ENCODE results near the gene LTN1. TPM values are rescaled to one million over a fixed set of nuclear protein-coding genes. Genes with fewer than 3 reads are reported as not detected.

LTN1 gene
- total and polyA plus RNA-seq, 2 donors from 2014 or later: 3.6 to 25.0 TPM

DNA sequence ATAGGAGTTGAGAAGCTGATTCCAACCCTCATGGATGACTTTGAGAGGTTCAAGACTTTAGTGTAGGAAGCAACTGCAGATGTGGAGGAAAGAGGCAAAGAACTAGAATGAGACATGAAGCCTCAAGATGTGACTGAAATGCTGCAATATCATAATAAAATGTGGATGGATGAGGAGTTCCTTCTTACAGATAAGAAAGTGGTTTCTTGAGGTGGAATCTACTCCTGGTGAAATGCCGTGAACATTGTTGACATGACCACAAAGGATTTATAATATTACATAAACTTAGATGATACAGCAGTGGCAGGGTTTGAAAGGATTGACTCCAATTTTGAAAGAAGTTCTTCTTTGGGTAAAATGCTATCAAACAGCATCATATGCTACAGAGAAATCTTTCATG lies 28.8 kb downstream of the LTN1 start:
- H3K9me3 ChIP-seq (ENCODE audit: control insufficient read depth in 2 of 3, insufficient read depth in 1 of 3, low read length in 3 of 3): no peaks in the 10 kb centered on the region
- H3K4me1 ChIP-seq (ENCODE audit: control insufficient read depth in 2 of 3, insufficient read depth in 2 of 3, low read depth in 1 of 3, low read length in 3 of 3): no peaks in the 10 kb centered on the region
- TF ChIP-seq, protein P1, sequence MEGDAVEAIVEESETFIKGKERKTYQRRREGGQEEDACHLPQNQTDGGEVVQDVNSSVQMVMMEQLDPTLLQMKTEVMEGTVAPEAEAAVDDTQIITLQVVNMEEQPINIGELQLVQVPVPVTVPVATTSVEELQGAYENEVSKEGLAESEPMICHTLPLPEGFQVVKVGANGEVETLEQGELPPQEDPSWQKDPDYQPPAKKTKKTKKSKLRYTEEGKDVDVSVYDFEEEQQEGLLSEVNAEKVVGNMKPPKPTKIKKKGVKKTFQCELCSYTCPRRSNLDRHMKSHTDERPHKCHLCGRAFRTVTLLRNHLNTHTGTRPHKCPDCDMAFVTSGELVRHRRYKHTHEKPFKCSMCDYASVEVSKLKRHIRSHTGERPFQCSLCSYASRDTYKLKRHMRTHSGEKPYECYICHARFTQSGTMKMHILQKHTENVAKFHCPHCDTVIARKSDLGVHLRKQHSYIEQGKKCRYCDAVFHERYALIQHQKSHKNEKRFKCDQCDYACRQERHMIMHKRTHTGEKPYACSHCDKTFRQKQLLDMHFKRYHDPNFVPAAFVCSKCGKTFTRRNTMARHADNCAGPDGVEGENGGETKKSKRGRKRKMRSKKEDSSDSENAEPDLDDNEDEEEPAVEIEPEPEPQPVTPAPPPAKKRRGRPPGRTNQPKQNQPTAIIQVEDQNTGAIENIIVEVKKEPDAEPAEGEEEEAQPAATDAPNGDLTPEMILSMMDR (IDR thresholded peaks at IDR 0.05; ENCODE audit: borderline replicate concordance, extremely low read depth, insufficient read depth): no peak
- H3K9ac ChIP-seq (ENCODE audit: low read length in 3 of 3): no peak overlapping the region
- intact Hi-C loops (cut with DNase I): no loop called here
- DNase-seq (no peak), FAIRE-seq (no peak)
- H3K27ac ChIP-seq (ENCODE audit: low read depth in 2 of 2, low read length in 2 of 2): no peak overlapping the region
- H3K4me3 ChIP-seq (ENCODE audit: low read length in 3 of 3): no peak overlapping the region
- H3K27me3 ChIP-seq (ENCODE audit: control insufficient read depth, insufficient read depth, low read length): no peaks in the 10 kb centered on the region
- peaks cover 8 to 40% (median 23%) of the 10 kb centered on the region in 3 donors for H3K36me3 ChIP-seq (ENCODE audit: control insufficient read depth in 2 of 3, insufficient read depth in 3 of 3, low read length in 3 of 3)

DNA sequence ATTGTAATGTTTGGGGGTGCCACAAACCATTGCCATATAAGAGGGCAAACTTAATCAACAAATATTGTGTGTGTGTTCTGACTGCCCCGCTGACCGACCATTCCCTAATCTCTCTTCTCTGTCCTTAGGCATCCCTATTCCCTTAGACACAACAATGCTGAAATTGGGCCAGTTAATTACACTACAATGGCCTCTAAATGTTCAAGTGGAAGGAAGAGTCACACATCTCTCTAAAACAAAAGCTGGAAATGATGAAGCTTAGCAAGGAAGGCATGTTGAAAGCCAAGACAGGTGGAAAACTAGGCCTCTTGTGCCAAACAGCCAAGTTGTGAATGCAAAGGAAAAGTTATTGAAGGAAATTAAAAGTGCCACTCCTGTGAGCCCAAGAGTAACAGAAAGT lies 30.2 kb downstream of the LTN1 start:
- intact Hi-C loops (cut with DNase I): no loop called here
- Histone ChIP-seq H3K4me3 (ENCODE audit: low read length in 3 of 3) (no peak overlapping the region), H3K36me3 (ENCODE audit: control insufficient read depth in 2 of 3, insufficient read depth in 3 of 3, low read length in 3 of 3) (peaks cover 10 to 39% (median 19%) of the 10 kb centered on the region in 3 donors), H3K4me1 (ENCODE audit: control insufficient read depth in 2 of 3, insufficient read depth in 2 of 3, low read depth in 1 of 3, low read length in 3 of 3) (no peaks in the 10 kb centered on the region), H3K27ac (ENCODE audit: low read depth in 2 of 2, low read length in 2 of 2) (no peak overlapping the region), H3K27me3 (ENCODE audit: control insufficient read depth, insufficient read depth, low read length) (no peaks in the 10 kb centered on the region), H3K9me3 (ENCODE audit: control insufficient read depth in 2 of 3, insufficient read depth in 1 of 3, low read length in 3 of 3) (no peaks in the 10 kb centered on the region), H3K9ac (ENCODE audit: low read length in 3 of 3) (no peak overlapping the region)
- FAIRE-seq (no peak), DNase-seq (no peak)
- TF ChIP-seq, protein P1 (IDR thresholded peaks at IDR 0.05; ENCODE audit: borderline replicate concordance, extremely low read depth, insufficient read depth): no peak

DNA sequence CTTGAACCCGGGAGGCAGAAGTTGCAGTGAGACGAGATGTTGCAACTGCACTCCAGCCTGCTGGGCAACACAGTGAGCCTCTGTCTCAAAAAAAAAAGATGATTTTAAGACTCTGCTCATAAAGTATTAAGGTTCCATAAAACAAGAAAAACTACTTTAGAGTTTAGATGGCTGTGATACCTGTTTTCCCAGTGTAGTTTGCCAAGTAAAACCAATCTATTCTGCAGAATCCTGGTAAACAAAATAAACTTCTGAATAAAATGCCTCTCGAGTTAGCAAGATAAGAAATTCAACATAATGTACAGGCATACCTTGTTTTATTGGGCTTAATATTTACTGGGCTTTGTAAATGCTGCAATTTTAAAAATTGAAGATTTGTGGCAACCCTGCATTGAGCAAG lies 30.8 kb downstream of the LTN1 start:
- DNase-seq: no peak
- Histone ChIP-seq H3K27me3 (ENCODE audit: control insufficient read depth, insufficient read depth, low read length) (no peaks in the 10 kb centered on the region), H3K9ac (ENCODE audit: low read length in 3 of 3) (no peak overlapping the region), H3K27ac (ENCODE audit: low read depth in 2 of 2, low read length in 2 of 2) (no peak overlapping the region), H3K9me3 (ENCODE audit: control insufficient read depth in 2 of 3, insufficient read depth in 1 of 3, low read length in 3 of 3) (no peaks in the 10 kb centered on the region), H3K36me3 (ENCODE audit: control insufficient read depth in 2 of 3, insufficient read depth in 3 of 3, low read length in 3 of 3) (peaks cover 8 to 39% (median 14%) of the 10 kb centered on the region in 3 donors), H3K4me1 (ENCODE audit: control insufficient read depth in 2 of 3, insufficient read depth in 2 of 3, low read depth in 1 of 3, low read length in 3 of 3) (no peaks in the 10 kb centered on the region), H3K4me3 (ENCODE audit: low read length in 3 of 3) (no peak overlapping the region)
- no peak for FAIRE-seq
- TF ChIP-seq, protein P1 (IDR thresholded peaks at IDR 0.05; ENCODE audit: borderline replicate concordance, extremely low read depth, insufficient read depth): no peak
- intact Hi-C loops (cut with DNase I): no loop called here

DNA sequence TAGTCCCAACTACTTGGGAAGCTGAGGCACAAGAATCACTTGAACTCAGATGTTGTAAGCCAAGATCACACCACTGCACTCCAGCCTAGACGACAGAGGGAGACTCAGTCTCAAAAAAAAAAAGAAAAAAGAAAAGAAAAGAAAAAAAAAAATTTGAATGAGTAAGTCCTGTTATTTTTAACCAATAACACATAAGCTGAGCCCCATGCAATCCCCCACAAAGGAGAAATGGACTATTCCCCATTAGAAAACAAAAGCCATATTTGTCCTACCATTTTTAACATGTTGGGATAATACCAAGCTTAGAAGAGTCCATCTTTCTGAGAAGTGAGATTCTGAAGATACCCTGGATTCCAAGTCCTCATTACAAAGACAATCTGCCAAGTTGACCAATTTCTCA lies 32.4 kb downstream of the LTN1 start:
- H3K4me1 ChIP-seq (ENCODE audit: control insufficient read depth in 2 of 3, insufficient read depth in 2 of 3, low read depth in 1 of 3, low read length in 3 of 3): no peaks in the 10 kb centered on the region
- intact Hi-C loops (cut with DNase I): no loop called here
- no peaks in the 10 kb centered on the region for H3K27me3 ChIP-seq (ENCODE audit: control insufficient read depth, insufficient read depth, low read length)
- TF ChIP-seq, protein P1 (IDR thresholded peaks at IDR 0.05; ENCODE audit: borderline replicate concordance, extremely low read depth, insufficient read depth): no peak
- no peak overlapping the region for H3K9ac ChIP-seq (ENCODE audit: low read length in 3 of 3)
- H3K9me3 ChIP-seq (ENCODE audit: control insufficient read depth in 2 of 3, insufficient read depth in 1 of 3, low read length in 3 of 3): no peaks in the 10 kb centered on the region
- FAIRE-seq: no peak
- H3K27ac ChIP-seq (ENCODE audit: low read depth in 2 of 2, low read length in 2 of 2): no peak overlapping the region
- peaks cover 8 to 27% (median 10%) of the 10 kb centered on the region in 3 donors for H3K36me3 ChIP-seq (ENCODE audit: control insufficient read depth in 2 of 3, insufficient read depth in 3 of 3, low read length in 3 of 3)
- no peak for DNase-seq
- H3K4me3 ChIP-seq (ENCODE audit: low read length in 3 of 3): no peak overlapping the region

All from kidney (tissue), 14 donors.